Stimulated activated CD4-positive, alpha-beta T cell treated with anti-CD3 and anti-CD28 coated beads, TNF-alpha, amount 100 ng/mL, for 4 hours (primary cell): ENCODE results near the gene AP1S2.
"Not testable (repeated sequence)": the region's sequence is repeated elsewhere in the genome, so short reads cannot be mapped to it uniquely, and the experiment has no call there.

Source experiments
- DNase-seq, 3 experiments: peaks; one replicate each; pipeline ENCODE4 v3.0.0-alpha.2; 2020; ENCODE audit warnings: low read depth in 3 of 3

Gene AP1S2

DNA sequence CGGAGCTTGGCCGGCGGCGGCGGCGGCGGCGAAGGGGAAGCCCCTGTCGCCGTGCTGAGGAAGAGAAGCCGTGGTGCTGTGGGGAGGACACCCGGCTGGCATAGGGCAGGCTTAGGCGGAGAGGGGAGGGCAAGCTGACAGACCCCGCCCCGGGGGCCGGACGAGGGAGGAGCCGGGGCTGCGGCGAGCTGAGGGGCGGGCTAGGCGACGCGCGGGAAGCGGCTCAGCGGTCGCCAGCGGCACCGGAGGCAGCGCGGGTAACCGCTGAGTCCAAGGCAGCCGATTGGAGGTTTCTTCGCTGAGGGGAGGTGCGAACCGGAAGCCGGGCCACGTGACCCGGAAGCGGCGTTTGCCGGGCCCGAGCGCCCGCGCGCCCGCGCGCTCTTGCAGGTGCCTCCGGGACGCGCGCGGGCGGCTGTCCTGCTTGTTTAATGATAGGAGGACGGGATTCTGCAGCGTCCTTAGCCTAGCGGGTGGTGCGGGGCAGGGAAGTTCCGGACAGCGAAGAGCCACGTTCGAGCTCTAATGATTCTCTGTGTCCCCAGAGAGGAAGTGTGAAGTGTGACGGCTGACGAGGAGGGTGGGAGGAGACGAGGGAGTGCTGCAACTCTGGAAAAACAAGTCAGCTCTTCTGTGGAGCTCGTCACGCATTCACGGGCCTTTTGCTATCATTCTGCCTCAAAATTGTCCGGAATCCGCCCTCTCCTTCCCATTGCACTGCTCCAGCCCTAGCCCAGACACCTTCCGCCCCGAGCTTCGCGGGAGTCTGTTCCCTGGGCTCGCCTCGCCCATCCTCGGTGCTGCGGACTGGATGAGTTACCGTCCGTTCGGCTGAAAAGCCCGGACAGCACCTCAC lies at the start of gene AP1S2:
Gene AP1S2, minus strand, starts transcription at position 102 of the 856 bp plus-strand sequence. CDS start 2,289 bp downstream, outside the sequence.
- peak; percentile 75 to 87 (median 86) for DNase-seq

DNA sequence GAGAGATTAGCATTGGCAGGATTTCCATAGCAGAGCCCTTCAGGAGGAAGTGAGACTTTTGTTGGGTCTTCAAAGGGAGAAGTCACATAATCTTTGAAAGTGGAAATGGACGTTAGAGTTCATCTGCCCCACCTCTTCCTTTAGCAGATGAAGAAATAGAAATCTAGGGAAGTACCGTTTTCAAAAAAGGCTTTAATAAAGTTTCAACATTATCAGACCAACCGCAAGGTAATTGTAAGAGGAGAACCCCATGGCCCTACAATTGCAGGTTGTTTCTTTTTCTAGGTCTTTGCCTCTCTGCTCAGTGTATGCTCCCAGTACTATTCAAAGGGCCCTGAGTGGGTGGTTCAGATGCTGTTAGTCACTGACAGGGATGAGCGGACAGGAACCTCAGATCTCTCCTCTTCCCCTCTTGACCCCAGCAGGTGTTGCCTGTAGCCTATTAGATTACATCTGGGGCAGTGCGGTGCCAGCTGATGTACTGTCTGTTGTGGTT lies 48.6 kb upstream of the AP1S2 start:
- DNase-seq: no peak

DNA sequence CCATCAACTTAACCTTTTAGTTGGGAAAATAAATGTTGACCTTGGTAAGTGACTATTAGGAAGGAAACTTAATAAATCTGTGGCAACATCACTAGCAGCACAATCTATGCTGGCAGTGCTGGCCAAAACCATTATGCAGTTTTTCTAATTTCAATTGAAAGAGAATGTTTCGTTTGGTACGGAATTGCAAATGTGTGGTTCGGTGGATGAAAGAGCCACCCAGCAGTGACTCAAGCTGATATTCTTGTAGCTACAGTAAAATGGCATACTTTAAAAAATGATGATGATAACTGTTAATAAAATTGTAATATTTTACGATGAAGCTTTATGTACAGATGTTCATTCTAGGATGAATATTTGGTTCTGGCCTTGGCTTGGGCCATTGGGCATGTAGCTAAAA lies 40.7 kb upstream of the AP1S2 start:
- DNase-seq: no peak

DNA sequence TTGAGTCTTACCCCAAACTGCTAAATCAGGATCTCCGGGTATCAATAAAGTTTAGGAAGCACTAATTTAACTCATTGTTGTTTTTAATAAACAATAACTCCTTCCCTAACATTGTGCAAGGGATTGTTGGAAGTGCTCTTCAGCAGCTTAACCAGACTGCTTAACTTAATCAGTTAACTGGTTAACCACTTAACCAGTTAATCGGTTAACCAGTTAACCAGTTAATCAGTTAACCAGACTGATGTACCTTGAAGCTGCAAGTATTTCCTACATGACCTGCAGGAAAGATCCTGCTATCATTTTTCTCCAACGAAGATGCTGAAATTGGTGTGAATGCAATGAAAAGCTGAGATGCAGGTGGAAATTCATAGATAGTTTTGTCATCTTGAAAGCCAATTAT lies 40.1 kb upstream of the AP1S2 start:
- DNase-seq: no peak

DNA sequence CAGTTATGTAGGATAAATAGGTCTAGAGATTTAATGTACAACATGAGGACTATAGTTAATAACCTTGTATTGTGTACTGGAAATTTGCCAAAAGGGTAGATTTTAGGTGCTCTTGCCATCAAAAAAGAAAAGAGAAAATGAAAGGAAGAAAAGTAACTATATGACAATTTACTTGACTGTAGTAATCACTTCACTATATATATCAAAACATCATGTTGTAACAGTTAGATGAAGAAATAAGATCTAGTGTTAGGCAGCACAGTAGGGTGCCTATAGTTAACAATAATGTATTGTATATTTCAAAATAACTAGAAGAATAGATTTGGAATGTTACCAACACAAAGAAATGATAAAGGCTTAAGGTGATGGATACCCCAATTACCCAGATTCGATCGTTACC lies 35.9 kb upstream of the AP1S2 start:
- DNase-seq: no peak

DNA sequence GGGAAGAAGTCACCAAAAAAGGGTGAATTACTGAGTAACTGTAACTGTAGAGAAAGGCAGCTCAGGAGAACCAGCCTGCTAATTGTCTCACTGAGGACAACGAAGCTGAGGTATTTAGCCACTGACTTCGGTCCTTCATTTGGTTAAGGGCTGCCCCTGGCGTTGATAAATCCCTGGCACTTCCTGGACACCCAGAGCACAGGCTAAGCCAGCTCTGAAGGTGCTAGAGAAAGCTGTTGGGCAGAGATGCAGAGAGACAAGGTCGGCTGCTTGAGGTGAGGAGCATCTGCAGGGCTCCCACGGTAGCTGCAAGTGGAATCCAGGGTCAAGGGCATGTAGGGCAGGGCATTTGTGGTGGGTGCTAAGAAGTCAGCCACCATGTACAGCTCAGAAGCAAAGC lies 33.4 kb upstream of the AP1S2 start:
- no peak for DNase-seq

DNA sequence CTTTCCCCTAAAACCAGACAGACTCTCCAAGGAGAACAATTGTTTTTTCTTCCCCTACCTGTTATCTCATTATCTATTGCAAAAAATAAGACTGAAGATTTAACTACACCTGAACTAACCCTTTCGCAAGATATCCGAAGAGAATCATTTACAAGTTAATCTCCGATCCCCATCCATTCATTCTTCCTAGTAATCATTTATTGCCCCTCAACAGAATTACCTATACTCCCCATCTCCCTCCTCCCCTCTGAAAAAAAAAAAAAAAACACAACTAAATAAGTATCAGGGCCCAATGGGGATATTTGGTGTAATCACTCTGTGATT lies 28.9 kb upstream of the AP1S2 start:
- DNase-seq: no peak

DNA sequence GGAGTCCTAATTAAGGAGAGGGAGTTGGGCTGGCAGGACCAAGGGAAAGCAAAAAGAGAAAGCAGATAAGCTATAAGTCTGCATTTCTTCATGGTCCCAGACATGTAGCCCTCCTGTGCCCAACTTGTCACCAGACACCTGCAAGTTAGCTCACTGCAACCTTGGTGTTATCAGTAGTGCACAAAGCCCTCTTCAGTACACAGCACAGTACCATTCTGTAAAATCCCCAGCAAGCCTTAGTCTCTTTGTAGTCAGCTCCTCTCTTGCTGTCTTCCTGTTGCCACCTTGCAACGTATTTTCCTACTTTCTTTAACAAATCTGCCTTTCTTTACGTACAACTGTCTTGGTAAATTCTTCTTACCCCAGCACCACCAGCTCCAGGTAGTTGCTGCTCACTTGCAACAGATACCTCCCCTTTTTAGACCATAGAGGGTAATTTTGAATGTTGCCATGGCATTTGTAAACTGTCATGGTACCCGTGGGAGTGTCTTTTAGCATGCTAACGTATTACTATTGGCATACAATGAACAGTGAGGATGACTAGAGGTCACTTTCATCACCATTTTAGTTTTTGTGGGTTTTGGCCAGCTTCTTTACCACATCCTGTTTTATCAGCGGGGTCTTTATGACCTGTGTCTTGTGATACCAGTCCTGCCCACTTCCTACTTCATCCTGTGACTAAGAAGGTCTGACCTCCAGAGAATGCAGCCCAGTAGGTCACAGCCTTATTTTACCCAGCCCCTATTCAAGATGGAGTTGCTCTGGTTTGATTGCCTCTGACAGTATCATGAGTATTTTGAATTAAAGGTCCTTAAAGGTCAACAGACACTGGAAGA lies 28.3 kb upstream of the AP1S2 start:
- DNase-seq: no peak

DNA sequence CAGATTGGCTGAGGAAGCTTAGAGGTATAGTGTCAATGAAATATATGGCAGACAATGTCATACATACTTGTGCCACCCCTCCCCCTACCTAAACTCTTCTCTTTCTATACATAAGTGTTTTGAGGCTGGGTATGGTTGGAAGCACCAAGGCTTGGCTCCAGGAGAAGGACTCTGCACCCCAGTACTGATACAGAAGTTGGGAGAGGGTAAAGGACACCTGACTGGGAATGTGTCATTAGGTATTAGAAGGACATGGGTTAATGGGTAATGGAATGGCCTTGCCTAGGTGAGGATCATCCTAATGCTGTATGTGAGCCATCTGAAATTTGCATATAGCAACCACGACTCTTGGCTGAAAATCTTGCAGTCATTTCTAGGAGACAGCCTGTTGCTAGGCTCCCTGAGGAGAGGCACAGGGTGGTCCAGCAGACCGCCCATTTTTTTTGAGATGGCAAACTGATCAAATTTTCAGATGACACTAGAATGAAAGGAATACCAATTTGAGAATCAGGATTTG lies 26.8 kb upstream of the AP1S2 start:
- no peak for DNase-seq

DNA sequence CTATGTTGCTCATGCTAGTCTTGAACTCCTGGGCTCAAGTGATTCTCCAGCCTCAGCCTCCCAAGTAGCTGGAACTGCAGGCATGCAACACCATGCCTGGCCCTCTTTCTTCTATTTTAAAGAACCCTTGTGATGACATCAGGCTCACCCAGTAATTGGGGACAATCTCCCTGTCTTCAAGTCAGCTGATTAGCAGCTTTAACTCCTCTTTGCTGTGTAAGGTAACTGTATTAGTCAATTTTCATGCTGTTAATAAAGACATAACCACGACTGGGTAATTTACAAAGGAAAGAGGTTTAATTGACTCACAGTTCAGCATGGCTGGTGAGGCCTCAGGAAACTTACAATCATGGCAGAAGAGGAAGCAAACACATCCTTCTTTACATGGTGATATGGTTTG lies 23.3 kb upstream of the AP1S2 start:
- not testable (repeated sequence) for DNase-seq

DNA sequence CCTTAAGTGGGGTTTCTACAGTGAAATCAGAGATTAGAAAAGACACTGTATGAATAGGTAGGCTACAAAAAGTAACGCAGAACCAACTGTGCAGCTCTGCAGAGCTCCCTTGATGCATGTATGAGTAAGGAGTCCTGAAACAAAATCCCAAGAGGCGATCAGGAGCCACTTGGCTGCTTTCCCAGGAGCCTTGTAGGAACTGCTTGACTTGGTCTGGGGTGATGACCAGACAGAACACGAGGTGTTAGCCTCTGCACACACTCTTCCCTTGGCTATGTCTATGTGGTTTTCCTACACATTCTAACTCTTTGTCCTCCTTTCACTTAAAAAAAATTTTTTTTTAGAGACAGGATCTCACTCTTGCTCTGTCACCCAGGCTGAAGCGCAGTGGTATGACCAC lies 22.8 kb upstream of the AP1S2 start:
- no peak for DNase-seq

DNA sequence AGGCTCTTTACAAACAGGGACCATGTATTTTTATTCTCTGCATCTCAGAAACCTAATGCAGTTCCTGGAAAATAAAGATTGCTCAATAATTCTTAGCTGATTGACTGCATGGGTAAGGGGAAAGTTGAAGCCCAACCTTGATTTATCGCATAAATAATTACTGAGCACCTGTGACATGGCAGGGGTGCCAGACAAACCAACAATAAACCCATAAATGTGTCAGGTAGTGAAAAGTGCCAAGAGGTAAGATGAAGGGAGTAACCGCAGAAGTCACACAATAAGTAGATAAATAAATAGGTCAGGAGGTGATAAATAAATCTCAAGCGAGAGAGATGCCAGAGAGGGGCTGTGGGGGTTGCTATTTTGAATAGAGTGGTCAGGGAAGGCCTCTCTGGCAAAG lies 20.1 kb upstream of the AP1S2 start:
- no peak for DNase-seq

DNA sequence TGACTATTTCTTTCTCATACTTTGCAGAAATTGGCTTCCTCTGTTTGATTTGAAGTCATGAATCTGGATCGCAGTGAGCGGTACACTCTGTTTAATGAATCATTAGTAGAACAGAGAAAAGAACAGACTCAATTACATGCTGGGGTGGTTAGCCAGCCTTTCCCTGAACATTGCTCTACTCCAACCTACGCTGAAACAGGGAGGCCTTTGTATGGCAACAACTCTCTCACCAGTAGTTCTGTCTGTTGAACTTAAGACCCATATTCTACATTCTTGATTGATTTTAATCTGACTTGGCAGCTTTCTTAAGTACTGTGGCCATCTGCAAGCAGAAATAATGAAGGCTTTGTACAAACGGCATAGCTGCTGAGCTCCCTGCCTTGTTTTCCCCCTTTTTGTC lies 19.0 kb upstream of the AP1S2 start:
- no peak for DNase-seq

DNA sequence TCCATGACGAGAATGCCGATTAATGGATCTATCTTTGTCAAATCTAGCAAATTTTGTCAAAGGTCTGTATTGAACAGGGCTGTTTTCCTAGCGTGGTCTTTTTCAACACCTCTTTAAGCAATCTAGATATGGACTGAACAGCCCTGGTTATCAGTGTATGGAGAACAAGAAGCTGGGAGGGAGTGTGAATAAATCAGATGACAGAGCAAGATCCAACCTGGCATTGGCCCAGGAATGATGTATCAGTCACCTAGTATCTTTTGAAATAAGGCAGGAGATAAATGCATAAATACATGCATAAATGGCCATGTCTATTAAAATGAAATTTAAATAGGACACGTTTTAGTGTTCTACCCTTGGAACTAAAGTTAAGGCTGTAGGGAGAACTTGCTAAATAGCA lies 15.7 kb upstream of the AP1S2 start:
- DNase-seq: no peak

DNA sequence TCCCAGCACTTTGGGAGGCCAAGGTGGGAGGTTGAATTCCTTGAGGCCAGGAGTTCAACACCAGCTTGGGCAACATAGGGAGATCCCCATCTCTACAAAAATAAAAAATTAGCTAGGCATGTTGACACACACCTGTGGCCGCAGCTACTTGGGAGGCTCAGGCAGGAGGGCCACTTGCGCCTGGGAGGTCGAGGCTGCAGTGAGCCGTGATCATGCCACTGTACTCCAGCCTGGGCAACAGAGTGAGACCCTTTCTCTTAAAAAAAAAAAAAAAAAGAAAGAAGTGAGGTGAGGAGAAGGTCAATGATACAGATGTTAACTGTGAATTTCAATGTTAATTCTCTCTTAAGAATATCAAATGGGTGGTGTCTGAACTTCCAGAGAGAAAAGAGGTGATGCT lies 15.1 kb upstream of the AP1S2 start:
- DNase-seq: no peak

DNA sequence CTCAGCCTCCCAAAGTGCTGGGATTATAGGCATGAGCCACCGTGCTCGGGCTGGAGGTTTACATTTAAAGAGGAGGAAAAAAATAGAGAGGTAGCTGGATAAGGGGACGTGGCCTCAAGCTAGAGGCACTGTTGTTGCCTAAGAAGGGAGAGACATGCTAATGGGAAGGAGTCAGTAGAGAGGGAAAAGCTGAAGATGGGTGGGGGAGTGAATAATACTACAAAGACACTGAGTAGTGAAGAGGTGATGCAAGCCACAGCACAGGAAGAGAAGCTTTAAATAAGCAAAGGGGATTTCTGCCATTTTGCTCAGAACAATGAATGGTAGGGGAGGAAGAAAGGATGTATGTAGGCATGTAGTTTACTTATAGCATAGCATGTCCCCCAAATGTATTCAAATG lies 11.5 kb upstream of the AP1S2 start:
- no peak for DNase-seq

DNA sequence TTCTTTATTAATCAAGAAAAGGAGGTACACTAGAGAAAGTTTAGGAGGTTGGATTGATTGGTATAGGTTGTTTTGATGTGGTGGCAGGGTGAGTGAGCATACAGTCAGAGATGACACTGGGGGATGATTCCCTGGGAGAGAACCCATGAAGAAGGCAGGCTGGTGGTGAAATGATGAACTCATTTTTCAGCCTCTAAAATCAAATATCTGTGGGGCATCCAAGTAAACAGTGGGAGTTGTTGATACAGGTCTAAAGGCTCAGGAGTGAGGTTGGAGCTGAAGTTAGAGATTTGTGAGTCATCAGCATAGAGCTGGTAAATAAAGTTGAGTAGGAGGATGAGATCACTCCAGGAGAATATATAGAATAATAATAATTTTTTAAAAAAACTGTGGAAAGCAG lies 10.0 kb upstream of the AP1S2 start:
- DNase-seq: no peak

DNA sequence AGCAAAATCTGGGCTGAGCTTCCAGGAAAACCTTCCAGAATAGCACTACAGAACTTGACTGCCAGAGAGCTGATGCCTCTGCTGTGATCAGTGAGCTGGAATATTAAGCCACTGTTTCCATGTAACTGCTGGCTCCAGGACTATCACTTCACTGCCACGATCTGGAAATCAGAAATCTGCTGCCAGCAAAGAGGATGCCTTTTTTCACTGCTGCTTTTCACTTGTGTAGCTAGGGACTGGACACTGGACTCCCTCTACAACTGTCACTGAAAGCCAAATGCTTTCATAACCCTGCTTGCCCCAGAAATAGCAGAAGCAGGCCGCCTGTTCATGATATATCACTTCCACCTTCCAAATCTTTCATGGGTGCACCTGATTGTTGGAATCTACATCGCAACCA lies 9.4 kb upstream of the AP1S2 start:
- no peak for DNase-seq

DNA sequence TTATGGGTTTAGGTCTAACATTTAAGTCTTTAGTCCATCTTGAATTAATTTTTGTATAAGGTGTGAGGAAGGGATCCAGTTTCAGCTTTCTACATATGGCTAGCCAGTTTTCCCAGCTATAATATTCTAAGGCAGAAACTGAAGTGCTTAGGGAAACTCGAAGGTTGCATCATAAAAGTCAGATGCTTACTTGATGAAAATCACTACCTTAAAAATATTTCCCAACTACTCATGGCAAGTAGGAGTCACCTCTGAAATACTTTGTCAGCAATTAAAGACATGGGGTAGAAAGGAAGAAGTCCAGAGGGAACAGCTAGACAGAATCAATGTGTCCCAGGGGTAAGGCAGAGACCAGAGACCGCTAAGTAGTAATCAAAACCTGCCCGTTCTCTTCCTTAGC lies 6.3 kb upstream of the AP1S2 start:
- DNase-seq: no peak

DNA sequence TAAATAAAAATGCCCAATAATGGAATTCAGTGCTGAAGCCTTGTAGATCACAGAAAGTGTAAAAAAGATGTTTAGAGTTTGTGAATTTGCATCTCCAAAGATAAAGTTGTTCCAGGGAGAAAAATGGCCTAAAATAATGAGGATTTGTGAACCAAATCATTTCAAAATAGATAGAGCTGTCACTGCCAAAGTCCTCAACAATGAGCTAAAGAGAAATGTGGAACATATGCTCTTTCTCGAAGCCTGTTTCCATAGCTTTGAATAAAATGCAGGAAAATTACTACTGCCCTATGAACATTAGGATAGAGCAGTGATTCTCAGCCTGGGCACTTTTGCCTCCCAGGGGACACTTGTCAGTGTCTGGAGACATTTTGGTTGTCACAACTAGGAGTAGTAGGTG lies 3.4 kb upstream of the AP1S2 start:
- no peak for DNase-seq

DNA sequence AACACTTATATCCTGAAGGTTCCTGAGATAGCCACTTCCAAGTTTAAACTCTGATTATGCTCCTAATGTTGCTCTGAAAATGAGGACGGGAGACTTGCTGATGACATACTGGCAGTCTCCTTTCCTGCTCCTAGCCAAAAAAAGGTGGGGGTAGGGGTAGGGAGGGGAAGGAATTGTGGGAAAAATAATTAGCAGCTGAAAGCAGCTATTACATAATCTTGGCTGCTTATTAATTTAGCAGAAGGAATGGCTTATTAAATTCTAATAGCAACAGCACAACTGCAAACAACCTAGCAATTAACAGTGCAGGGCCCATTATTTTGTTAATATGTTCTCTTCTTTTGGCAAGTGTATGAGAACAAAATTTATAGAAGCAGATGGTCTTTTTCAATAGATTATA lies 2.0 kb upstream of the AP1S2 start:
- no peak for DNase-seq

DNA sequence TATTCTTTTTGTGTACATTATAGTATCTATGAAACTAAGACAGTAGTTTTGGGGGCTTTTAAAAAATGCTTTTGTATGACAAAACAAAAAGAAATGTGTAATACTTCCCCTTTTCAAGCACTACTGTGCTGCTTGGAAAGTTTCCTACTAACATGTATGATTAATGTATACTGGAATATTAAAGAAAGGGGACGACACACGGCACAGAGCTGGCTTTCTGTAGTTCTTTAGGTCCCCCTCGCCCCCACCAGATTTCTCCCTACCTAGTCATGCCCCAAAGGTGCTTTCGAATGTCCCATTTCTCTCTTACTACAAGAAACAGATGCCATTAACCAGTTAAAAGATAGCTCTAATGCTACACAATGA lies 1.6 kb upstream of the AP1S2 start:
- no peak for DNase-seq
